ENCODE measurements around the gene CLIC6. TPM values are rescaled to one million over a fixed set of nuclear protein-coding genes. Genes with fewer than 3 reads are reported as not detected.
"Not testable (repeated sequence)": the region's sequence is repeated elsewhere in the genome, so short reads cannot be mapped to it uniquely, and the experiment has no call there.

The CLIC6 gene
- polyA plus RNA-seq, 5 donors = 35.9 to 51.1 (median 43.4) TPM

DNA sequence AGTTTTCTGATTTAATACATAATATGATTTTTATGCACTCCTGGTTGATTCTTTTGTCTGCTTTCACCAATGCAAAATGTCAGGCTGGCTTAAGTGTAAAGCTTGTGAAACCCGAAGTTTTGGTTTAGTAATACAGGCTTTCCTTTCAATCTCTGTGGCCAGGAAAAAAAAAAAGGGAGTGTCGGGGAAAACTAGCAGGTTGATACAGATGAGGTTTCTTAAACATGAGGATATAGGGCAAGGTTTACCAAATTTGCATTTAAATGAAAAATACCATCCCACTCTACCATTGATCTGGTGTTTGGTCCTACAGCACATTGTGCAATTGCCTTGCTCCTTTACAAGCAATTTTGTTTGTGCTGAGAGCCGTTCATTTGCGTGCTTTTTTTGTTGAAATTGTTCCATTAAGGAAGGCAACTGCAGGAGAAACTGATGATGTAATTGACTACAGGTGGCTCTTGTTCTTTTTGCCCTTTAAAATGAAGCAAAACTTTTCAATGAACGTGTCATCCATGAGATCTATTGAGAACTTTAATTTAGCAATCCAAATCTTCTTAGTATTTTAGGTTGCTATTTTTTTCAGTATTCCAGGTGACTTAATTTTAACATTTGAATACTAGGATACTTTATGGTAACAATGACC lies 22.7 kb downstream of the CLIC6 start:
- no peak for DNase-seq

- DNase-seq = no peak
Measured at GRCh38 chr21:34692458-34693020, 23.7 kb downstream of the CLIC6 start.

DNA sequence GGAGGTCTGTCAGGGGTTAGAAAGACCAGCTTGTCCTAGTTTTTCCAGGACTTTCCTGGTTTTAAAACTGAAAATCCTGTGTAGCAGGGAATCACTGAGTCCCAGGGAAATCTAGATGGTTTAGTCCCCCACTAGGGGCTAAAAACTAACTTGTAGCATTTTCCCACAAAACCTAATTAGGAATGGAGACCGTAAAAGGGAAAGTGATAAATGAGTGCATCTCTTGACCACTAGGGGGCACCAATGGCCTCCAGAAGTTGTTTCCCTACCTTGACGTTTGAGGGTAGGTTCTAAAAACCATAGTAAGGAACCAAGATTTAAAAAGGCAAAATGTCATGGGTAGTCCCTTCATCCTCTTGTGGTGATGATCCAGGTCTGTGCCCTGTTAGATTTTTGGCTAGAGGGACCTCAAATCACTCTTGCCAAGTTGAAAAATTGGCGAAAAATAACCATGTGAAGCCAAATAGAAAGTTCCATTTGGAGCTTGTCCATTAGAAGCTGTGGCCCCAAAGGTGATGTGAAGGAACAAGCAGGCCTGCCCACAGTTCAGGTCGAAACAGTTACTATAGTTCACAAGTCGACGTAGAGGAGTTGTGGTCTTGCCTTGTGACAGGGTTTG lies 24.5 kb downstream of the CLIC6 start:
- peak in 1 of 2 donors; percentile 51 for DNase-seq

DNA sequence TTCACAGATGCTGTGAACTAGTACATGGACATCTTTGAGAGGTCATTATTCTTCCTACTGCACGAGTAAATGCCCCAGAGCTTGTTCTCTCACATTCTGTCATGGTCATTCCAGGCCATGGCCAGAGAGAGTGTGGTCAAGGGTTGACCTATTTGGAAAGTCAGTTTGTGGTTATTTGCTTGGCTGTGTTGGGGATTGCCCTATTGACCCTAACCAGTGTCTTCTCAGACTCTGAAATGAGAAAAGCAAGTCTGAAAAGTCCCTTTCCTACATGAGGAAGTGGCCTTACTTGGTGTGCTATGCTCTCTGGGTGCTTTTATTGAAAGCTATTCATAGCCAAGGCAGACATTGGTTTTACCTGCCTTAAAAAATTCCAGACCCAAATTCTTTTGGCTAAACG lies 26.6 kb downstream of the CLIC6 start:
- no peak for DNase-seq

- DNase-seq = no peak
Measured at GRCh38 chr21:34696121-34696520, 27.3 kb downstream of the CLIC6 start.

- DNase-seq = no peak
Measured at GRCh38 chr21:34697826-34698225, 29.0 kb downstream of the CLIC6 start.

DNA sequence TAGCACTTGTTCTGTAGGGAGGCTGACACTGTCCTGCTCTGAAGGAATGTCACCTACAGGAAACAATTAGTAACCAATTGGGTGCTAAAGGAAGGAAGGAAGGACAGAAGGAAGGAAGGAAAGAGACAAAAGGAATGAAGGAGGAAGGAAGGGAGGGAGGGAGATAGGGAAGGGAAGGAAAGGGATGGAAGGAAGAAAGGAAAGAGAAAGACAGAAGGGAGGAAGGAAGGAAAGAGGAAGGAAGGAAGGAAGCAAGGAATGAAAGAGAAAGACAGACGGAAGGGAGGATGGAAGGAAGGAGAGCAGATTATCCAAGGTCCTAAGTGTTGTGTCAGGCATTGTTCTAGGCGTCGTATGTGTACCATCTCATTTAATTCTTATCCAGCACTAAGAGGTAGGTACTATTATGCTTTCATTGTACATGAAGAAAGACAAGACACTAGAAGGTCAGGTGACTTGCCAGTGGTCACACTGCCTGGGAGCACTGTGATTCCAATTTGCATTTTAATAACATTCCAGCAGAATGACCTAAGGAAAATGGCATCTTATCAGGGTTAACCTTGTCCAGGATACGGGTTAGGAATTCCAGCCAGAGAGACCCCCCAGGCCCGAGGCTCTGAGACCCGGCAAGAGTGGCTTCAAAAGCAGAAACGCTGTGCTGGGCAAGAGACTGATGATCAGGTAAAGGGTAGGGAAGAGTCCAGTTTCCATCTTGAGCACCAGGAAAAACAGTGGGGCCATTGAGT lies 29.6 kb downstream of the CLIC6 start:
- no peak for DNase-seq

GRCh38 chr21:34700605-34701004 lies 31.8 kb downstream of the CLIC6 start:
- no peak for DNase-seq

DNA sequence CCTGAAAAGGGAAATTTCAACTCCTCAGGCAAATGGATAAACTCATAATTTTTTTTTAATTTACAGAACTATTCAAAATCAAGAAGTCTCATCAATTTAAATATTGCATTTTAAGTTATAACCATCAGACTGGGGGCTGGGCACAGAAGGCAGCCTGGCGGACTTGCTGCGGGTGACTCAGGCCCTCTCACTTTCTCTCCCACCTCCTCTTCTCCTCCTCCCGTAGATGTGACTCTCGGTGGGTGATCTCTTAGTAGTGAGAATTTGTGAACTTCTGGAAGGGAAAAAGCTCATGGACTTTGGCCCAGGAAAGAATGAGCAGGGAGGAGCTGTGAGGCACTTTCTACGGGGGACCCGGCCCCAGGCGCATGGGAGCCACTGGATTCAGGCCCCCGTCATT lies 32.9 kb downstream of the CLIC6 start:
- no peak for DNase-seq

GRCh38 chr21:34702341-34703170 lies 33.8 kb downstream of the CLIC6 start:
- DNase-seq = peak in 1 of 2 donors; percentile 49

DNA sequence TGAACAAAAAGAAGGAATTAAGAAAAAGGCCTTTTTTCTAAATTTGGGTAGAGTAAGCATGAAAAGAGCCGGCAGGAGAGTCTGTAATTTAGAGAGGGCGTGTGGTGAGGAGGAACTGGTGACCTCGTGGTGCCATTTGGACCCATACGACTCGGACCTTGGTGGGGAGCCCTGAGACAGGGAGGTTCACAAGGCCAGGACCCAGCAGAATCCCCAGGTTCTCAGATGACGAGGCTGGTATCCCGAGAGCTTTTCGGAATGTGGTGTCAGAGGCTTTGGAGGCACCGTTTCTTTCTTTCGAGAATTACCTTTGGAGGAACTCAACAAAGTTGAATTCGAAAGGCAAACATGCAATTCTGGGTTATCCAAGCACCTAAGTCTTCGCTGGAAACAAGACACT lies 34.8 kb downstream of the CLIC6 start:
- DNase-seq = no peak

DNA sequence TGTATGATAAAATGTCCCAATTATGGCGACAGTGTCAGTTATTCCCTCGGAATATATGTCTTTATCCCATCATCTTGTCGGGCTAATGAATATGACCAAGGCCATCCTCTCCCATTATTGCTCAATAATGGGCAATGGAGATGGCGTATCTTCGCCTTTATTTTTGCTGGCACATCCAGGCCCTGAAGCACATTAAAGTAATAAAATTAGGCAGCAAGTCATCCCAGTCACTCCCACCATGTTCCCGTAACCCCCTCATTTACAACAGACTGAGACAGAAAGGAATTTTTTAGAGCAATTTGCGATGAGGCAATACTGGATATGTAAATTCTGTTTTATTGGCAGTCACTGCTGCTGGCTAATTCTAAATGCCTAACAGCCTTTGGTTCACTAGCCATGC lies 35.3 kb downstream of the CLIC6 start:
- DNase-seq = peak; percentile 46 to 58

DNA sequence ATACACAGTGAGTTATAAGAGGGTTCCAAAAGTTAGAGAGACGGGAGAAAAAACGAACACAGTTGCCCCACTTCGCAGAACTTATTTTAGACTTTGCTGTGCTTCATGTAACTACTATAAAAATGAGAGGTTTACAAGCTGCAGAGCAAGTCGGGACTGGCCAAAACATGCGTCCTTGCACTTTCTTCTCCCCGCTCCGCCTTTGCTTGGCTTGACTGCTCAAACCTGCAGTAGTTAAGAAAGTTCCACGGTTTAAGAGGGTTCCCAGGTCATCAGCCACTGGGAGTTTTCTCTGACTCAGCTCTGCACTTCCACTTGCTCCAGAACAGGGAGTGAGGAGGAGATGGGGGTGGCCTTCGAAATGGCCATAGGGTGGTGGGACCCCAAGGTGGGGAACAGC lies 36.2 kb downstream of the CLIC6 start:
- DNase-seq = no peak

DNA sequence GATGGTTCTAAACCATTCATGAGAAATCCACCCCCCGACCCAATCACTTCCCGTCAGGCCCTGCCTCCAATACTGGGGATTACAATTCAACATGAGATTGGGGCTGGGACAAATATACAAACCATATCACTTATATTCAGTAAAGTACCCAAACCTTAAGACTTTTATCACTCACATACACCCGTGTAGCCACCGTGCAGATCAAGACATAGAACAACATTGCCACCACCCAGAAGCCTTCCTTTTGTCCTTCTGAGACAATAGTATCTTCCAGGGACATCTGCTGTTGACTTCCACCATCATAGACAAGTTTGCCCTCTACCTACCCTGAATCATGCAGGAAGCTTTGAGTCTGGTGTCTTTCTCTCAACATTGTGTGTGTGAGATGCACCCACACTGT lies 37.5 kb downstream of the CLIC6 start:
- no peak for DNase-seq

DNA sequence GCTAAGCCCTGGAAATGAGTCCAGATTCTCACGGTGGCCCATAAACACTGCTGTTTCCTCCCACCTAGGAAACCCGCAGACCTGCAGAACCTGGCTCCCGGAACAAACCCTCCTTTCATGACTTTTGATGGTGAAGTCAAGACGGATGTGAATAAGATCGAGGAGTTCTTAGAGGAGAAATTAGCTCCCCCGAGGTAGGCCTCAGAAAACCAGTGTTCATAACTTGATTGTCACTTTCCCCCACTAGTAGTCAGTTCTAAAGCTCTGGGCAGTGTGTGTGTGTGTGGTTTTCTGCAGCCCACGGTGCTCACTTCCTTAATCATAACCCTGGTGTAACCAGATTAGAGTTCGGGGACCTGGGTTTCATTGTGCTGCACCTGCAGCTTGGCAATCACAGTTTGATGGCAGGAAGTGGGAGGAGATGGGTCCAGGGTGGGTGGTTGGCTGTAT lies 39.1 kb downstream of the CLIC6 start:
- no peak for DNase-seq

DNA sequence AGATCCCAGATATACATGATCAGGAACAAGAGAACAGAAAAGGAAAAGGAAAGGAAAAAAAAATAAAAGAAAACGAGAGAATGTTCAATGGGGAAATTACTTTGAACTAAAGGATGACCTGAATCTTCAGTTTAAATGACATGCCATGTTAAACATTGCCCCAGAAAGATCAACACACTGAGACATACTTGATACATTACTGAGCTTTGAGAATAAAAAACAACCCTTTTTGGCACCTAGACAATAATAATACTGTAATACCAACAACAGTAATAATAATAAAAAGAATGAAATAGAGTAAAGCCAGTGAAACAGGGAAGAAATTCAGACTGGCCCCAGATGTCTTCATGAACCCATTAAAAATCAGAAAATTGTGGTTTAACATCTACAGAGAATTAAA lies 44.8 kb downstream of the CLIC6 start:
- no peak for DNase-seq

GRCh38 chr21:34715518-34715917 lies 46.7 kb downstream of the CLIC6 start:
- no peak for DNase-seq

DNA sequence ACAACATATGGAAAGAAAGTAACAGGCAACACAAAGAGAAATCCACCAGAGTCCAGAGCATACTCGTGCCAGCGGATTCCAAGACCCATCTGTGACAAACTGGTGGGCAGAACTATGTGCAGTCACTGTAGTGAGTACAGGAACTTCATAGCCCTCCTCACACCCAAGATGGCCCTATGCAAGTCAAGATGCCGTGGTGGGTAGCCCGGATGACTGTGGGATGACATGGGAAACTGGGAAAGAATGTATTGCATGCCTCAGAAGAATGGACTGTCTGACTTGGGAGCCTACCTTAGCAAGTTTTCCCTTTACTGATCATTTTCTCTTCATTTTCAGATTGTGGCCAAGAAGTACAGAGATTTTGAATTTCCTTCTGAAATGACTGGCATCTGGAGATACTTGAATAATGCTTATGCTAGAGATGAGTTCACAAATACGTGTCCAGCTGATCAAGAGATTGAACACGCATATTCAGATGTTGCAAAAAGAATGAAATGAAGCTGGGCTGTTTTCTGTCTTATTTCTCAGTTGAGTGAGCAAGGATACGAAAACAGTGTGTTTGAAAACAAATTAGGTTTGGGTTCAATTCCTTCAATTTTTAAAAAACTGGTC lies 47.3 kb downstream of the CLIC6 start:
- no peak for DNase-seq

- not testable (repeated sequence) for DNase-seq
Measured at GRCh38 chr21:34718529-34718928, 49.7 kb downstream of the CLIC6 start.

GRCh38 chr21:34722684-34723300 lies 54.0 kb downstream of the CLIC6 start:
- DNase-seq = no peak
